ENCODE measurements around the gene FBXO44.

FBXO44 gene

GRCh38 chr1:11701551-11701961 is 46.9 kb downstream of the FBXO44 start:
- Histone ChIP-seq H3K4me1 (ENCODE audit: control extremely low read depth in 1 of 4, control insufficient read depth in 4 of 4, insufficient read depth in 4 of 4, low read length in 3 of 4) (peaks cover 0 to 4% (median 0%) of the 10 kb centered on the region in 4 experiments), H3K27ac (ENCODE audit: insufficient read depth in 1 of 2, low read depth in 1 of 2, low read length in 2 of 2, poor library complexity in 1 of 2, severe bottlenecking in 2 of 2) (no peak overlapping the region), H3K27me3 (replicated peaks in 2 of 5; ENCODE audit: control insufficient read depth in 4 of 5, insufficient read depth in 5 of 5, low read length in 4 of 5) (peaks cover 0 to 51% (median 27%) of the 10 kb centered on the region in 5 experiments), H3K9me3 (ENCODE audit: control extremely low read depth in 1 of 5, control insufficient read depth in 4 of 5, insufficient read depth in 2 of 5, low read depth in 1 of 5, low read length in 4 of 5) (no peaks in the 10 kb centered on the region), H3K4me3 (ENCODE audit: control insufficient read depth in 1 of 7, extremely low read depth in 1 of 7, insufficient read depth in 4 of 7, low read depth in 2 of 7, low read length in 6 of 7) (no peak overlapping the region), H3K36me3 (ENCODE audit: control insufficient read depth in 4 of 4, insufficient read depth in 4 of 4, low read length in 3 of 4) (no peaks in the 10 kb centered on the region)
- POLR2A ChIA-PET: no interaction called here
- 60% methylated on average over 13 of the region's 15 CpGs for WGBS (ENCODE audit: insufficient coverage)
- CTCF ChIA-PET: interaction anchor here (0.8 kb wide), 1 partner anchor 51 kb away, joined by 3 read pairs; no protein-coding TSS in a partner anchor
- no peak for DNase-seq

- Histone ChIP-seq H3K27me3 (replicated peaks in 2 of 5; ENCODE audit: control insufficient read depth in 4 of 5, insufficient read depth in 5 of 5, low read length in 4 of 5) (peaks cover 0 to 51% (median 28%) of the 10 kb centered on the region in 5 experiments), H3K4me3 (ENCODE audit: control insufficient read depth in 1 of 7, extremely low read depth in 1 of 7, insufficient read depth in 4 of 7, low read depth in 2 of 7, low read length in 6 of 7) (no peak overlapping the region), H3K27ac (ENCODE audit: insufficient read depth in 1 of 2, low read depth in 1 of 2, low read length in 2 of 2, poor library complexity in 1 of 2, severe bottlenecking in 2 of 2) (no peak overlapping the region), H3K36me3 (ENCODE audit: control insufficient read depth in 4 of 4, insufficient read depth in 4 of 4, low read length in 3 of 4) (no peaks in the 10 kb centered on the region), H3K9me3 (ENCODE audit: control extremely low read depth in 1 of 5, control insufficient read depth in 4 of 5, insufficient read depth in 2 of 5, low read depth in 1 of 5, low read length in 4 of 5) (no peaks in the 10 kb centered on the region), H3K4me1 (ENCODE audit: control extremely low read depth in 1 of 4, control insufficient read depth in 4 of 4, insufficient read depth in 4 of 4, low read length in 3 of 4) (peaks cover 0 to 4% (median 0%) of the 10 kb centered on the region in 4 experiments)
- POLR2A ChIA-PET: no interaction called here
- CTCF ChIA-PET: no interaction called here
- DNase-seq: no peak
- 83% methylated on average over 13 of the region's 15 CpGs for WGBS (ENCODE audit: insufficient coverage)
These were observed 47.5 kb downstream of the FBXO44 start for GRCh38 chr1:11701981-11702803.

GRCh38 chr1:11703357-11704193 is 48.9 kb downstream of the FBXO44 start:
- no peak overlapping the region for H3K4me3 ChIP-seq (ENCODE audit: control insufficient read depth in 1 of 7, extremely low read depth in 1 of 7, insufficient read depth in 4 of 7, low read depth in 2 of 7, low read length in 6 of 7)
- peaks cover 0 to 8% (median 1%) of the 10 kb centered on the region in 4 experiments for H3K4me1 ChIP-seq (ENCODE audit: control extremely low read depth in 1 of 4, control insufficient read depth in 4 of 4, insufficient read depth in 4 of 4, low read length in 3 of 4)
- 64% methylated on average over 7 of the region's 8 CpGs for WGBS (ENCODE audit: insufficient coverage)
- H3K36me3 ChIP-seq (ENCODE audit: control insufficient read depth in 4 of 4, insufficient read depth in 4 of 4, low read length in 3 of 4): no peaks in the 10 kb centered on the region
- ChIA-PET CTCF (interaction anchor here (1.0 to 2.2 kb wide), 3 partner anchors 10 to 40 kb away, joined by 3 to 7 read pairs (median 4); partner anchors contain the start of gene FBXO6), POLR2A (no interaction called here)
- no peaks in the 10 kb centered on the region for H3K9me3 ChIP-seq (ENCODE audit: control extremely low read depth in 1 of 5, control insufficient read depth in 4 of 5, insufficient read depth in 2 of 5, low read depth in 1 of 5, low read length in 4 of 5)
- H3K27ac ChIP-seq (ENCODE audit: insufficient read depth in 1 of 2, low read depth in 1 of 2, low read length in 2 of 2, poor library complexity in 1 of 2, severe bottlenecking in 2 of 2): no peak overlapping the region
- H3K27me3 ChIP-seq (replicated peaks in 2 of 5; ENCODE audit: control insufficient read depth in 4 of 5, insufficient read depth in 5 of 5, low read length in 4 of 5): peaks cover 0 to 47% (median 27%) of the 10 kb centered on the region in 5 experiments
- no peak for DNase-seq

GRCh38 chr1:11704194-11704529 is 49.5 kb downstream of the FBXO44 start:
- Histone ChIP-seq H3K4me3 (ENCODE audit: control insufficient read depth in 1 of 7, extremely low read depth in 1 of 7, insufficient read depth in 4 of 7, low read depth in 2 of 7, low read length in 6 of 7) (no peak overlapping the region), H3K36me3 (ENCODE audit: control insufficient read depth in 4 of 4, insufficient read depth in 4 of 4, low read length in 3 of 4) (no peaks in the 10 kb centered on the region), H3K9me3 (ENCODE audit: control extremely low read depth in 1 of 5, control insufficient read depth in 4 of 5, insufficient read depth in 2 of 5, low read depth in 1 of 5, low read length in 4 of 5) (no peaks in the 10 kb centered on the region), H3K4me1 (ENCODE audit: control extremely low read depth in 1 of 4, control insufficient read depth in 4 of 4, insufficient read depth in 4 of 4, low read length in 3 of 4) (peaks cover 0 to 8% (median 1%) of the 10 kb centered on the region in 4 experiments), H3K27me3 (replicated peaks in 2 of 5; ENCODE audit: control insufficient read depth in 4 of 5, insufficient read depth in 5 of 5, low read length in 4 of 5) (peaks cover 0 to 47% (median 27%) of the 10 kb centered on the region in 5 experiments), H3K27ac (ENCODE audit: insufficient read depth in 1 of 2, low read depth in 1 of 2, low read length in 2 of 2, poor library complexity in 1 of 2, severe bottlenecking in 2 of 2) (no peak overlapping the region)
- 63% methylated on average over 10 of the region's 11 CpGs for WGBS (ENCODE audit: insufficient coverage)
- POLR2A ChIA-PET: no interaction called here
- CTCF ChIA-PET: interaction anchor here (1.0 to 2.2 kb wide), 4 partner anchors 10 to 56 kb away, joined by 3 to 7 read pairs (median 4); partner anchors contain the start of gene FBXO6
- no peak for DNase-seq

GRCh38 chr1:11704691-11705475 is 50.2 kb downstream of the FBXO44 start:
- H3K27ac ChIP-seq (ENCODE audit: insufficient read depth in 1 of 2, low read depth in 1 of 2, low read length in 2 of 2, poor library complexity in 1 of 2, severe bottlenecking in 2 of 2): no peak overlapping the region
- no peak overlapping the region for H3K4me3 ChIP-seq (ENCODE audit: control insufficient read depth in 1 of 7, extremely low read depth in 1 of 7, insufficient read depth in 4 of 7, low read depth in 2 of 7, low read length in 6 of 7)
- DNase-seq: no peak
- no peaks in the 10 kb centered on the region for H3K36me3 ChIP-seq (ENCODE audit: control insufficient read depth in 4 of 4, insufficient read depth in 4 of 4, low read length in 3 of 4)
- ChIA-PET POLR2A (no interaction called here), CTCF (interaction anchor here (0.9 to 2.2 kb wide), 4 partner anchors 10 to 57 kb away, joined by 3 to 7 read pairs (median 4); no protein-coding TSS in a partner anchor)
- peaks cover 0 to 47% (median 30%) of the 10 kb centered on the region in 5 experiments for H3K27me3 ChIP-seq (replicated peaks in 2 of 5; ENCODE audit: control insufficient read depth in 4 of 5, insufficient read depth in 5 of 5, low read length in 4 of 5)
- 63% methylated on average over 17 of the region's 22 CpGs for WGBS (ENCODE audit: insufficient coverage)
- H3K4me1 ChIP-seq (ENCODE audit: control extremely low read depth in 1 of 4, control insufficient read depth in 4 of 4, insufficient read depth in 4 of 4, low read length in 3 of 4): peaks cover 0 to 8% (median 1%) of the 10 kb centered on the region in 4 experiments
- no peaks in the 10 kb centered on the region for H3K9me3 ChIP-seq (ENCODE audit: control extremely low read depth in 1 of 5, control insufficient read depth in 4 of 5, insufficient read depth in 2 of 5, low read depth in 1 of 5, low read length in 4 of 5)

GRCh38 chr1:11705596-11705995 is 50.9 kb downstream of the FBXO44 start:
- WGBS (ENCODE audit: insufficient coverage): 100% methylated on average over 8 of the region's 9 CpGs
- Histone ChIP-seq H3K36me3 (ENCODE audit: control insufficient read depth in 4 of 4, insufficient read depth in 4 of 4, low read length in 3 of 4) (no peaks in the 10 kb centered on the region), H3K27me3 (replicated peaks in 2 of 5; ENCODE audit: control insufficient read depth in 4 of 5, insufficient read depth in 5 of 5, low read length in 4 of 5) (peaks cover 0 to 42% (median 25%) of the 10 kb centered on the region in 5 experiments), H3K4me3 (ENCODE audit: control insufficient read depth in 1 of 7, extremely low read depth in 1 of 7, insufficient read depth in 4 of 7, low read depth in 2 of 7, low read length in 6 of 7) (no peak overlapping the region), H3K9me3 (ENCODE audit: control extremely low read depth in 1 of 5, control insufficient read depth in 4 of 5, insufficient read depth in 2 of 5, low read depth in 1 of 5, low read length in 4 of 5) (no peaks in the 10 kb centered on the region), H3K27ac (ENCODE audit: insufficient read depth in 1 of 2, low read depth in 1 of 2, low read length in 2 of 2, poor library complexity in 1 of 2, severe bottlenecking in 2 of 2) (no peak overlapping the region), H3K4me1 (ENCODE audit: control extremely low read depth in 1 of 4, control insufficient read depth in 4 of 4, insufficient read depth in 4 of 4, low read length in 3 of 4) (peaks cover 0 to 8% (median 1%) of the 10 kb centered on the region in 4 experiments)
- CTCF ChIA-PET: interaction anchor here (0.7 to 2.2 kb wide), 5 partner anchors 9 to 43 kb away, joined by 3 to 7 read pairs (median 3); no protein-coding TSS in a partner anchor
- no peak for DNase-seq
- POLR2A ChIA-PET: no interaction called here
